LoVo (cell line): ENCODE results near the gene CTSG.
A peak's percentile ranks its signal among the peaks of the same experiment; 100 is the strongest.
"Not testable (repeated sequence)": the region's sequence is repeated elsewhere in the genome, so short reads cannot be mapped to it uniquely, and the experiment has no call there.

Source experiments
- DNase-seq: peaks from one replicate; pipeline ENCODE4 v3.0.0-alpha.2; 2016; ENCODE audit warnings: low spot score

The CTSG gene

GRCh38 chr14:24576182-24576581 is at the start of gene CTSG:
Gene CTSG (minus strand): TSS chr14:24576250. CDS start chr14:24576223, 27 bp downstream.
- no peak for DNase-seq

GRCh38 chr14:24613747-24614146 is 37.7 kb upstream of the CTSG start:
- DNase-seq = no peak

- DNase-seq = no peak
Measured at GRCh38 chr14:24613241-24613640, 37.2 kb upstream of the CTSG start.

GRCh38 chr14:24612196-24612595 is 36.1 kb upstream of the CTSG start:
- no peak for DNase-seq

- no peak for DNase-seq
Measured at GRCh38 chr14:24609655-24610344, 33.8 kb upstream of the CTSG start, which contains the start of gene GZMH. Gene GZMH (minus strand): TSS chr14:24609685. CDS start chr14:24609613, 72 bp downstream.

GRCh38 chr14:24607635-24608514 is 31.8 kb upstream of the CTSG start:
- DNase-seq = no peak

GRCh38 chr14:24607081-24607480 is 31.0 kb upstream of the CTSG start:
- DNase-seq = no peak

GRCh38 chr14:24606297-24606696 is 30.2 kb upstream of the CTSG start:
- no peak for DNase-seq

- DNase-seq = peak; percentile 38
Measured at GRCh38 chr14:24605435-24606190, 29.6 kb upstream of the CTSG start.

GRCh38 chr14:24597403-24597802 is 21.4 kb upstream of the CTSG start:
- DNase-seq = no peak

GRCh38 chr14:24595073-24595808 is 19.2 kb upstream of the CTSG start:
- peak; percentile 10 for DNase-seq

- not testable (repeated sequence) for DNase-seq
Measured at GRCh38 chr14:24591004-24591403, 15.0 kb upstream of the CTSG start.

GRCh38 chr14:24584402-24584801 is 8.4 kb upstream of the CTSG start:
- DNase-seq = not testable (repeated sequence)

- no peak for DNase-seq
Measured at GRCh38 chr14:24578558-24578957, 2.5 kb upstream of the CTSG start.

- no peak for DNase-seq
Measured at GRCh38 chr14:24576771-24577170, 721 bp upstream of the CTSG start.

- no peak for DNase-seq
Measured at GRCh38 chr14:24574206-24574774, 1.8 kb downstream of the CTSG start.

GRCh38 chr14:24566318-24566717 is 9.7 kb downstream of the CTSG start:
- DNase-seq = no peak

- DNase-seq = no peak
Measured at GRCh38 chr14:24565766-24566165, 10.3 kb downstream of the CTSG start.

GRCh38 chr14:24563505-24563904 is 12.5 kb downstream of the CTSG start:
- DNase-seq = no peak

GRCh38 chr14:24556756-24557155 is 19.3 kb downstream of the CTSG start:
- no peak for DNase-seq

- not testable (repeated sequence) for DNase-seq
Measured at GRCh38 chr14:24549064-24549463, 27.0 kb downstream of the CTSG start.
